Activated naive CD8-positive, alpha-beta T cell treated with anti-CD3 and anti-CD28 coated beads, Interleukin-2, amount 50 U/mL, for 16 hours (primary cell): ENCODE measurements around the gene APBB2.

ENCODE experiments used
- DNase-seq: peaks from one replicate; pipeline ENCODE4 v3.0.0-alpha.2; 2020; ENCODE audit warnings: low read depth, low spot score

APBB2 gene

DNA sequence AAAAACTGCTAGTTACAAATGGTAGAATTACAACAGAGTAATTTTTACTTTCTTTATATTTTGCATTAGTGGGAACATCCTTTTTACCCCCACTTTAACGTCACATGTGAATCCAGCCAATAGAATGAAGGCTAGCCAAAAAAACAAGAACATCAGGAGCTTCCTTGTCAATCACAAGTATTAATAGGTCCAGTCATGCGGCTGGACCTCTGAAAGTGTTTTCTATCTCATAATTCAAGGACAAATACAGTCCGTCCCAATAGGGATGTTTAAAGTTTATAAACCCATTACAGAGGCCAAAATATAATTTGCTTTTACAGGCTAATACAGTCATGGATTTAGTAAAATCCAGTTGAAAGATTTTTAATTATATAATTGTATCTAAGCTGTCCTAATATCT lies 110.7 kb downstream of the APBB2 start:
- DNase-seq: no peak

DNA sequence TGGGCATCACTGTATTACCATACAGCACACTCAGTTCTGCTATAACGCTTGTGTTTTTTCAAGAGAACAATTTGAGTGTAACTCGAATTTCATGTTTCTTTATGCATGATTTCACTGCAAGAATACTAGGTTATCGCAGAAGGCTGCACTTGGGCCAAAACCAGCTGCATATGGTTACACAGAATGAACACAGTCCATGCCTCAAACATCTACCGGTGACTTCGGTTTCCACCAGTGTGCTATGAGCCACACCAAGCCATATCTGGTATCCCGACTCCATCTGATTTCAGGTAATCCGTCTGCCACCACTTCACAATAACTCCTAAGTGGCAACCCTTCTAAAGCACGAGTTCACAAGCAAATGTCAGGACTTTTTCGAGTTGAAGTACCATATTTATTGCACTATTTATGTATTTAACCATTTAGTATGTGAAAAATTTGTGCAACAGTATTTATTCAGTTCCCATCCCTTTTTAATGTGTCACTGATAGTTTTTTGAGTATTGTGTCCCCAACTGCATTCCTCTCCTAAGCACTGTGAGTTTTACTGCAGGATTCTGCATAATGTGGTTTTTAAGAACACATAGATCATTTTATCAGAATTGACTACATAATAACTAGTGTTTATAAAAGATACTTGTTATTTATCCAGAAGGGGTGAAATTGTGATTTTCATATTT lies 111.8 kb downstream of the APBB2 start:
- no peak for DNase-seq

DNA sequence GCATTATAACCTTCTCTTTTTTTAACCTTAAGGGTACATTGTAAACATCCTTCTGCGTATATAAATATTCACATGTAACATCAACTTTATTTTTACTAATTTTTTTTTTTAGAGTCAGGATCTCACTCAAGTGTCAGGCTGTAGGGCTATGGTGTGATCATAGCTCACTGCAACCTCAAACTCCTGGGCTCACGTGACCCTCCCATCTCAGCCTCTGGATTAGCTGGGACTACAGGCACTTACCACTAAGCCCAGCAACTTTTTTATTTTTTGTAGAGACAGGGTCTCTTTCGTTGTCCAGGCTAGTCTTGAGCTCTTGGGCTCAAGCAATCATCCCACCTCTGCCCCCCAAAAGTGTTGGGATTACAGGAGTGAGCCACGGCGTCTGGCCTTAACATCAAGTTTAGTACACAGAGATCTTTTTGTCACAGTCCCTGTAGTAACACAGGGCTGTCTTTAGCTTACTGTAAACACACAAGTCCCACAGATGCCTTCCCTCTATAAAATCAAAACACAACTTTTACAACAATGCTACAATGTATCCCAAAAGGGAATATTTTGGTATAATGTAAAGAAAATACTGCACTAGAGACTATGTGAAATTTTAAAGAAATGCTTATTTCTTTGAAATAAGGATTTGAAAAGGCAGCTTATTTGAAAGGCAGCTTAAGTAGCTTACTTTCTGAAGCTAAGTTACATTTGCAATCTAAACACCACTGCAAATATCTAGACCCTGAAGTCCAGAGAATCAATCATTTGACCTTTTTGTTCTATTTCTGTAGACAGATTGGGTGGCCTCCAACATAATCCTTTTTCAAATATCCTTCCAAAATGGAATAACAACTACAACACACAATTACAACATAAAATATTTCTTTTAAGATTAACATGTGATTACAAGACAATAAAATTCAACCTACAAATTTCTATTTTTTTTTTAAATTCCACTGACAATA lies 116.0 kb downstream of the APBB2 start:
- no peak for DNase-seq

- DNase-seq: no peak
Observed at GRCh38 chr4:41095973-41096372, 118.4 kb downstream of the APBB2 start.

- no peak for DNase-seq
Observed at GRCh38 chr4:41095192-41095872, 119.0 kb downstream of the APBB2 start.

GRCh38 chr4:41092128-41092527 lies 122.2 kb downstream of the APBB2 start:
- no peak for DNase-seq

DNA sequence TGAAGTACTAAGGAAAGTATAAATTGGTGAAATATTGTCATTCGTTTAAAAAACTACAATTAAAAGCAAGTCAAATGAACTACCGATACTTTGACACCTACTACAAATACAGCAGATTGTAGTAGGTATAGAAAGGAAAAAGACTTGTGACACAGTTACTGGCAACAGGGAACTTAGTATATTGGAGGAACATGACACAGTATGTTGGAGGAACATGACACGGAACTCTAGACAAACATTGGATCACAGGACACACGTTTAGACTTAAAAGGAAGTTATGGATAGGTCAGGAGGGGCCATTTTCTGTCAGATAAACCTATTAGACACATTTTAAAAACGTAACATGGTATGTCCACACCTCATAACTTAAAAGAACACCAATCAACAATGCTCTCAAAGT lies 132.5 kb downstream of the APBB2 start:
- DNase-seq: no peak

DNA sequence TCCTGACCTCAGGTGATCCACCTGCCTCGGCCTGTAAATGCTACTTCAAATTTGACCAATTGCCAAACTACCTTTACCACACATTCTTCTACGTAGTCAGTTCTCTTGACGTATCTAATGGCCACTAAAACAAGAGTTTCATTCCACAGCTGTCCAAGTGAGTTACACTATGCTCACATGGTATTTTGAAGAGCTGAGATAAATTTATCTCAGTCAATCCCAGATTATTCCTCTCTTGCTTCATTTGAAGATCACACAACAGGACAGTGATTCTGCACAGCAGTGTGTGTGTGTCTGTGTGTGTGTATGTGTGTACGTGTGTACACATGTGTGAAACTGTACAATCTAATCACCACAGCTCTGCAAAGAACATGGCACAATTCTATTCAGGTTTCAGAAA lies 133.4 kb downstream of the APBB2 start:
- DNase-seq: no peak

- no peak for DNase-seq
Observed at GRCh38 chr4:41079881-41080560, 134.3 kb downstream of the APBB2 start.

GRCh38 chr4:41077628-41078027 lies 136.7 kb downstream of the APBB2 start:
- no peak for DNase-seq

- no peak for DNase-seq
Observed at GRCh38 chr4:41076481-41076880, 137.9 kb downstream of the APBB2 start.

DNA sequence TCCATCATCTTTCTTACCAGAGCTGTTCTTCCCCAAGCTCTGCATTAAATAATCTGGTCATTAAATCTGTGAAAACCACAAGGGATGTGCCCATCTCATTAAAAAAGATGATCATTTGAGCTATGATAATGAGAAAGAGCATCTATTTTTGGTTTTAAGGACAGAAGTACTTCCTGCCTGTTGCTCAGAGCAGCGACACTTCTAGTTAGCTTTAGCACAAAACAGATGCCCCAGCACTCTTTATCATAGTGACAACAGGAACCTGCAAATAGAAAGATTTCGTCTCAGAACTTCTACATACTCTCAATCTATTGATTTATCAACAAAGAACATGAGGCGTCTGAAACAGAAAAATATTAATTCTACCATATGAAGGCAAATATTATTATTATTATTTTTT lies 140.1 kb downstream of the APBB2 start:
- no peak for DNase-seq

- DNase-seq: no peak
Observed at GRCh38 chr4:41072021-41072777, 142.1 kb downstream of the APBB2 start.

DNA sequence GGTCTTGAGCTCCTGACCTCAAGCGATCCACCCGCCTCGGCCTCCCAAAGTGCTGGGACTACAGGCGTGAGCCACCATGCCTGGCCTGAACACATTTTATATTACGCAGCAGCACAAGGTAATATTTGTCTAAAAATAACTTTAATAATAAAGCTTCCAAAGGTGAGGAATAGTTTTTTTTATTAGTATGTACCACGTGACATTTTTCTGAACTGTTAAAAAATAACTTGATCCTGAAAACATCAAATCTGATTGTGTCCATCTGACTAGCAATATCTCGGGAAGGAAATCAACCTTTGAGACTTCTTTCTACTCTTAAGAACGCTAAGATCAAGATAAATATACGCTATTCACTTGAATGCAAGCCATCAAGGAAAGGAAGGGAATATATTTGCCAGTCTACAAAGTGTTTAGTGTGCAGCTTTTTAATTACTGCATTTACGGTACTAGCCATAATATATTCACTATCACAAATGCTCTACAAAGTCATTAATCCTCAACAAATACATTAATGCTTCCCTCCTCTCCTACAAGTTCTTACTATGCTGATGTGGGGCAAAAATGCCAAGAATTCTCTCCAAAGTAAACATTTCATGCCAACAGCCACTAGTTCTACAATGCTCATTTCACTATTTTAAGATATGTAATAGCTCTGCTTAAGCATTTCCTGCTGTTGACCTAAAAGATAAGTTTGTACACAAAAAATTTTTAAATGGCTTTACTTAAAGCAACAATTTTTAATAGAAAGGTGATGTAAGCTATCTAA lies 143.6 kb downstream of the APBB2 start:
- DNase-seq: no peak

DNA sequence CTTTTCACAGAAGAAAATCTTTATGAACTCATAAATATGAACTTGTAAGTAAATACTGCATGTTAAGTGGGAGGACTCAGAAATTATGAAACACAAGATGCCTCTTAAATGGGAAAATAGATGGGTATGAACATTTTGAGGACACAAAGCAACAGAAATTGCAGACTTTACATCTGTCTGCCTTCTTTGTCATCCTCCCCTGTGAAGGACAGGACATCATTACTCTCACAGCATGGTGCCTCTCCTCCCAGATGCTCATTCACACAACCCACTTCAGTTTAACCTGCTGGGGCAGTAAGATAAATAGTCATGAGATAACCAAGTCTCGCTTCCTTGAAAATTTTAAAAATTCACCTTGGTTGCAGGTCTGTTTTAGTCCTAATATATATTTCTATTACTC lies 144.5 kb downstream of the APBB2 start:
- DNase-seq: no peak

DNA sequence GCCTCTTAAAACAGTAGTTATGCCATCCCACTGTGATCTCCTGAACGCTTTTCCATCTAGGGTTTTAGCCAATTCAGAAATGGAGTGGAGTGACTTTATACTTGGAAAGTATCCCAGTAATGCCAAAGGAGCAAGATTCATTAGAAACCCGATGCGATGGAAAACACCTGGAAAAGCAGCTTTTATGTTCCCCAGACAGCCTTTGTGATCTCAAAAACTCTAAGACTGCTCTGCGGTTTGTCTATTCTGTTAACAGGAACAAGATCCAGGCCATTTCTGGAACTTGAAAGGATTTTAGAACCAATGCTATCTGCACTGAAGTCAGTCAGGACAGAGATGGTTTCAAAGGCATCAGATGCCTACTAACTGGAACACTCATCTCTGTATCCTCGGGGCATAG lies 145.1 kb downstream of the APBB2 start:
- no peak for DNase-seq

- no peak for DNase-seq
Observed at GRCh38 chr4:41067369-41067768, 147.0 kb downstream of the APBB2 start.

DNA sequence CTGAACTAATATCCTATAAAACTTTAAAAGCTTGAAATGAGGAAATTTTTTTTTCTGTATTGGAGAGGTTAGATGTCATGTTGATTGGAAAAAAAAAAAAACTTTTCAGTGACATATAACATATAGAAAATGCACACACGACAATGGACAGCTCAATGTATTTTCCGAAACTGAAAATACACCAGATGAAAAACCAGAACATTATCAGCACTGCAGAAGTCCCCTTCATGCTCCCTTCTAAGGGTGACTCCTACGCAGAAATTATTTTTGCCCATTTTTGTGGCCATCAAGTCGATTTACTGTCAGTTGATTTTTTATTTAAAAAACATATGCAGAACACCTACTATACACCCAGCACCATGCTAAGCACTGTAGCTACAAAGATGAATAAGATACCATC lies 148.3 kb downstream of the APBB2 start:
- DNase-seq: no peak

DNA sequence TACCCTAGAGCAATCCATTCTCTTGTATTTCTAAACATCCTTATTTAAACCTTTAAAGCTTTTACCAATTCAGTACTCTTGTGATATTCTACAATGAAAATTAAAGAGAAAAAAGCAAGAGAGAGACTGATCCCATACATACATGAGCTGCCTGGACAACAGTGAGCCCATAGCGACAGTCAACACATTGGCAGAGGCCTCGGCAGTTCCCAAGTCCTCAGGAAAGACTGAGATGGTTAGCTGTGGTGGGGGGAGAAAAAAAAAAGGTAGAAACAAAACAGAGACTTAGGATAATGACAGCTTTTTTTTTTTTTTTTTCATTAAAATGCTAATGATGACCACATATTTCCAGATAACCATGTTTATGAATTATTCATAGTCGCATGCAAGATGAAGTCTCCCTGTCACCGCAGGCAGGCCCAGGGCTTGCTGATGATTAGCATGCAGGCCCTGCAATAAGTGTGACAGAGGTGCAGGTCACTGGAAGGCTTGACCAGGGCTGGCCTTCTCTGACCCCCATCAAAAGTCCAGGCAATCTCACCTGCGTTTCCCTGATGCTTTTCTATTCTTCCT lies 148.8 kb downstream of the APBB2 start:
- no peak for DNase-seq

DNA sequence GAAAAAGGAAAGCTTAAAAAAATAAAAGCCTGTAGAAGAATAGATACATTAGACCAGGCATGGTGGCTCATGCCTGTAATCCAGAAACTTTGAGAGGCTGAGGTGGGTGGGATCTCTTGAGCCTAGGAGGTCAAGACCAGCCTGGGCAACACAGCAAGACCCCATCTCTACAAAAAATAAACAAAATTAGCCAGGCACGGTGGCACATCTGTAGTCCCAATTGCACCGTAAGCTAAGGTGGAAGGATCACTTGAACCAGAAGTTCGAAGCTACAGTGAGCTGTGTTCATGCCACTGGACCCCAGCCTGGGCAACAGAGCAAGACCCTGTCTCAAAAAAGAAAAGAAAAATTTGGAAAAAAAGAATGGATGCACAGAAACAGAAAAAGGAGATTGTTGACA lies 149.4 kb downstream of the APBB2 start:
- no peak for DNase-seq
